ENCODE data around the gene SPRED2.

SPRED2 gene

GRCh38 chr2:65296971-65297370, 135.4 kb downstream of the SPRED2 start:
- H4K20me1 ChIP-seq (ENCODE audit: insufficient read depth, low read length) = no peaks in the 10 kb centered on the region
- H3K4me1 ChIP-seq (ENCODE audit: low read length) = peaks cover 18% of the 10 kb centered on the region
- no peak overlapping the region for H3K27ac ChIP-seq (ENCODE audit: low read length)
- H3K9ac ChIP-seq (ENCODE audit: low read length) = no peak overlapping the region
- no peak for TF ChIP-seq EZH2phosphoT487 (IDR thresholded peaks at IDR 0.05; ENCODE audit: low read depth)
- TF ChIP-seq CTCF (IDR thresholded peaks at IDR 0.05; ENCODE audit: low read depth, low read length) = no peak
- no peak overlapping the region for H3K4me2 ChIP-seq (ENCODE audit: low read length)
- H3K36me3 ChIP-seq (replicated peaks; ENCODE audit: low read depth, low read length) = no peaks in the 10 kb centered on the region
- 0 out of 2 replicates have a peak, but pooled peaks cover 6% of the 10 kb centered on the region for H3K27me3 ChIP-seq (ENCODE audit: low read depth, low read length)
- H3K9me3 ChIP-seq (ENCODE audit: insufficient read depth, low read length) = no peaks in the 10 kb centered on the region
- no peak overlapping the region for H2AFZ ChIP-seq (ENCODE audit: low read depth, low read length)
- no peaks in the 10 kb centered on the region for H3K79me2 ChIP-seq (ENCODE audit: low read length)
- no peak overlapping the region for H3K4me3 ChIP-seq (ENCODE audit: low read length)

GRCh38 chr2:65294701-65295100, 137.7 kb downstream of the SPRED2 start:
- Histone ChIP-seq H3K4me2 (ENCODE audit: low read length) (no peak overlapping the region), H4K20me1 (ENCODE audit: insufficient read depth, low read length) (no peaks in the 10 kb centered on the region), H3K79me2 (ENCODE audit: low read length) (no peaks in the 10 kb centered on the region), H3K27ac (ENCODE audit: low read length) (no peak overlapping the region), H3K9me3 (ENCODE audit: insufficient read depth, low read length) (no peaks in the 10 kb centered on the region), H3K36me3 (replicated peaks; ENCODE audit: low read depth, low read length) (no peaks in the 10 kb centered on the region), H3K9ac (ENCODE audit: low read length) (no peak overlapping the region), H3K27me3 (ENCODE audit: low read depth, low read length) (no peaks in the 10 kb centered on the region), H2AFZ (ENCODE audit: low read depth, low read length) (no peak overlapping the region), H3K4me1 (ENCODE audit: low read length) (0 out of 2 replicates have a peak, but pooled peaks cover 3% of the 10 kb centered on the region), H3K4me3 (ENCODE audit: low read length) (no peak overlapping the region)
- TF ChIP-seq EZH2phosphoT487 (IDR thresholded peaks at IDR 0.05; ENCODE audit: low read depth) (no peak), CTCF (IDR thresholded peaks at IDR 0.05; ENCODE audit: low read depth, low read length) (no peak)

- no peaks in the 10 kb centered on the region for H3K36me3 ChIP-seq (replicated peaks; ENCODE audit: low read depth, low read length)
- no peak overlapping the region for H3K4me2 ChIP-seq (ENCODE audit: low read length)
- TF ChIP-seq EZH2phosphoT487 (IDR thresholded peaks at IDR 0.05; ENCODE audit: low read depth) (no peak), CTCF (IDR thresholded peaks at IDR 0.05; ENCODE audit: low read depth, low read length) (no peak)
- H4K20me1 ChIP-seq (ENCODE audit: insufficient read depth, low read length) = no peaks in the 10 kb centered on the region
- no peaks in the 10 kb centered on the region for H3K4me1 ChIP-seq (ENCODE audit: low read length)
- H3K9ac ChIP-seq (ENCODE audit: low read length) = no peak overlapping the region
- H3K27ac ChIP-seq (ENCODE audit: low read length) = no peak overlapping the region
- H2AFZ ChIP-seq (ENCODE audit: low read depth, low read length) = no peak overlapping the region
- no peaks in the 10 kb centered on the region for H3K9me3 ChIP-seq (ENCODE audit: insufficient read depth, low read length)
- no peak overlapping the region for H3K4me3 ChIP-seq (ENCODE audit: low read length)
- no peaks in the 10 kb centered on the region for H3K27me3 ChIP-seq (ENCODE audit: low read depth, low read length)
- no peaks in the 10 kb centered on the region for H3K79me2 ChIP-seq (ENCODE audit: low read length)
Measured at GRCh38 chr2:65294136-65294535, 138.3 kb downstream of the SPRED2 start.

- Histone ChIP-seq H3K79me2 (ENCODE audit: low read length) (no peaks in the 10 kb centered on the region), H3K4me1 (ENCODE audit: low read length) (no peaks in the 10 kb centered on the region)
Measured at GRCh38 chr2:65293376-65293775, 139.0 kb downstream of the SPRED2 start.

More at GRCh38 chr2:65293376-65293775, 139.0 kb downstream of the SPRED2 start:
- H3K4me3 ChIP-seq (ENCODE audit: low read length) = no peak overlapping the region
- TF ChIP-seq CTCF (IDR thresholded peaks at IDR 0.05; ENCODE audit: low read depth, low read length) = no peak
- no peak for TF ChIP-seq EZH2phosphoT487 (IDR thresholded peaks at IDR 0.05; ENCODE audit: low read depth)
- no peaks in the 10 kb centered on the region for H4K20me1 ChIP-seq (ENCODE audit: insufficient read depth, low read length)
- no peak overlapping the region for H3K9ac ChIP-seq (ENCODE audit: low read length)
- H2AFZ ChIP-seq (ENCODE audit: low read depth, low read length) = no peak overlapping the region
- H3K4me2 ChIP-seq (ENCODE audit: low read length) = no peak overlapping the region
- no peaks in the 10 kb centered on the region for H3K36me3 ChIP-seq (replicated peaks; ENCODE audit: low read depth, low read length)
- no peak overlapping the region for H3K27ac ChIP-seq (ENCODE audit: low read length)
- no peaks in the 10 kb centered on the region for H3K9me3 ChIP-seq (ENCODE audit: insufficient read depth, low read length)
- no peaks in the 10 kb centered on the region for H3K27me3 ChIP-seq (ENCODE audit: low read depth, low read length)
